H9 (cell line): ENCODE results near the gene PI3. TPM values are rescaled to one million over a fixed set of nuclear protein-coding genes. Genes with fewer than 3 reads are reported as not detected.
A peak's percentile ranks its signal among the peaks of the same experiment; 100 is the strongest.

Source experiments
- DNase-seq: peaks from one replicate; pipeline ENCODE4 v3.0.0-alpha.2; 2017
- H2AFZ ChIP-seq: one replicate; pipeline ENCODE4 v1.6.1; 2013; ENCODE audit warnings: mild to moderate bottlenecking, low read length, control low read depth, moderate library complexity
- H2AK5ac ChIP-seq: 2 replicates; pipeline ENCODE4 v1.6.1; 2013; ENCODE audit warnings: low read length, control low read depth, mixed read lengths; ENCODE audit not compliant: insufficient read length
- H2BK120ac ChIP-seq: one replicate; pipeline ENCODE4 v1.6.1; 2013; ENCODE audit warnings: low read depth, mild to moderate bottlenecking, low read length, control low read depth, inconsistent platforms; ENCODE audit not compliant: poor library complexity, severe bottlenecking
- H2BK12ac ChIP-seq: 2 replicates; pipeline ENCODE4 v1.6.1; 2013; ENCODE audit warnings: low read length, control low read depth, mixed read lengths, low read depth; ENCODE audit not compliant: insufficient read length
- H2BK15ac ChIP-seq: 2 replicates; pipeline ENCODE4 v1.6.1; 2013; ENCODE audit warnings: low read depth, low read length, control low read depth
- H2BK20ac ChIP-seq: one replicate; pipeline ENCODE4 v1.6.1; 2013; ENCODE audit warnings: low read depth, mild to moderate bottlenecking, low read length, control low read depth, inconsistent platforms; ENCODE audit not compliant: poor library complexity, severe bottlenecking
- H2BK5ac ChIP-seq: 2 replicates; pipeline ENCODE4 v1.6.1; 2013; ENCODE audit warnings: low read length, control low read depth, mixed read lengths; ENCODE audit not compliant: insufficient read length
- H3K14ac ChIP-seq: 2 replicates; pipeline ENCODE4 v1.6.1; 2013; ENCODE audit warnings: low read length, control low read depth; ENCODE audit not compliant: insufficient read depth
- H3K18ac ChIP-seq: 2 replicates; pipeline ENCODE4 v1.6.1; 2013; ENCODE audit warnings: low read depth, mild to moderate bottlenecking, mixed read lengths, low read length, control low read depth; ENCODE audit not compliant: insufficient read length
- H3K23ac ChIP-seq: 2 replicates; pipeline ENCODE4 v1.6.1; 2013; ENCODE audit warnings: low read length, control low read depth, mixed read lengths, low read depth; ENCODE audit not compliant: insufficient read length
- H3K23me2 ChIP-seq: 2 replicates; pipeline ENCODE4 v1.6.1; 2013; ENCODE audit warnings: low read depth, mild to moderate bottlenecking, mixed read lengths, low read length, control low read depth; ENCODE audit not compliant: insufficient read length, poor library complexity, severe bottlenecking
- H3K27ac ChIP-seq: 2 replicates; pipeline ENCODE4 v1.5.1; 2013; ENCODE audit warnings: low read length, control low read depth, mixed read lengths, low read depth; ENCODE audit not compliant: insufficient read length
- H3K27me3 ChIP-seq: 2 replicates; pipeline ENCODE4 v1.6.1; 2013; ENCODE audit warnings: low read length, control low read depth, inconsistent platforms; ENCODE audit not compliant: insufficient read depth
- H3K4ac ChIP-seq: 2 replicates; pipeline ENCODE4 v1.6.1; 2013; ENCODE audit warnings: low read depth, mild to moderate bottlenecking, control low read depth, inconsistent platforms, low read length, moderate library complexity
- H3K4me1 ChIP-seq: 2 replicates; pipeline ENCODE4 v1.6.1; 2013; ENCODE audit warnings: low read length, control low read depth, inconsistent platforms; ENCODE audit not compliant: insufficient read depth
- H3K4me2 ChIP-seq: 2 replicates; pipeline ENCODE4 v1.6.1; 2013; ENCODE audit warnings: low read length, control low read depth, mixed read lengths; ENCODE audit not compliant: insufficient read length, insufficient read depth
- H3K56ac ChIP-seq: 2 replicates; pipeline ENCODE4 v1.6.1; 2013; ENCODE audit warnings: low read depth, mild to moderate bottlenecking, mixed read lengths, low read length, control low read depth; ENCODE audit not compliant: insufficient read length
- H3K79me1 ChIP-seq: 2 replicates; pipeline ENCODE4 v1.6.1; 2013; ENCODE audit warnings: low read depth, mild to moderate bottlenecking, moderate library complexity, low read length, control low read depth, inconsistent platforms; ENCODE audit not compliant: insufficient read depth, poor library complexity, severe bottlenecking
- H3K79me2 ChIP-seq: 2 replicates; pipeline ENCODE4 v1.6.1; 2013; ENCODE audit warnings: low read length, control low read depth, inconsistent platforms; ENCODE audit not compliant: insufficient read depth
- H3K9ac ChIP-seq: 2 replicates; pipeline ENCODE4 v1.6.1; 2013; ENCODE audit warnings: low read length, control low read depth, mixed read lengths; ENCODE audit not compliant: insufficient read length; ENCODE audit errors: extremely low read depth
- H3K9me3 ChIP-seq: one replicate; pipeline ENCODE4 v1.6.1; 2013; ENCODE audit warnings: low read depth, low read length, inconsistent platforms; ENCODE audit not compliant: control insufficient read depth
- H3T11ph ChIP-seq: one replicate; pipeline ENCODE4 v1.6.1; 2013; ENCODE audit warnings: mild to moderate bottlenecking, low read length, control low read depth, inconsistent platforms
- H4K20me1 ChIP-seq: one replicate; pipeline ENCODE4 v1.6.1; 2013; ENCODE audit not compliant: control insufficient read depth, insufficient read length, insufficient read depth
- H4K5ac ChIP-seq: 2 replicates; pipeline ENCODE4 v1.6.1; 2013; ENCODE audit warnings: low read depth, mild to moderate bottlenecking, mixed read lengths, low read length, control low read depth; ENCODE audit not compliant: insufficient read length
- H4K8ac ChIP-seq: replicated peaks from 2 replicates; pipeline ENCODE4 v1.6.1; 2013; ENCODE audit warnings: low read length, control low read depth, mixed read lengths, low read depth; ENCODE audit not compliant: insufficient read length
- H4K91ac ChIP-seq: 2 replicates; pipeline ENCODE4 v1.6.1; 2013; ENCODE audit warnings: low read depth, mild to moderate bottlenecking, moderate library complexity, mixed read lengths, low read length, control low read depth; ENCODE audit not compliant: insufficient read length
- H3K27ac Mint-ChIP-seq, 3 experiments: 2 replicates in 2 of 3; 3 replicates in 1 of 3; pipeline ENCODE4 v1.8.0; 2020 to 2021; ENCODE audit warnings: mixed read lengths in 3 of 3, mild to moderate bottlenecking in 1 of 3, moderate library complexity in 1 of 3
- H3K27me3 Mint-ChIP-seq: 2 replicates; pipeline ENCODE4 v1.8.0; 2021; ENCODE audit warnings: low read depth, mild to moderate bottlenecking, moderate library complexity, mixed read lengths
- H3K36me3 Mint-ChIP-seq, 3 experiments: 2 replicates in 2 of 3; 3 replicates in 1 of 3; pipeline ENCODE4 v1.8.0; 2020 to 2021; ENCODE audit warnings: low read depth in 3 of 3, mixed read lengths in 3 of 3; ENCODE audit not compliant: insufficient read depth in 1 of 3
- H3K4me1 Mint-ChIP-seq, 2 experiments: 2 replicates each; pipeline ENCODE4 v1.8.0; 2020; ENCODE audit warnings: mixed read lengths in 2 of 2
- H3K4me3 Mint-ChIP-seq, 2 experiments: 2 replicates in 1 of 2; 3 replicates in 1 of 2; pipeline ENCODE4 v1.8.0; 2020 to 2021; ENCODE audit warnings: mild to moderate bottlenecking in 2 of 2, mixed read lengths in 2 of 2, moderate library complexity in 1 of 2
- H3K9me3 Mint-ChIP-seq, 2 experiments: 2 replicates in 1 of 2; 3 replicates in 1 of 2; pipeline ENCODE4 v1.8.0; 2020; ENCODE audit warnings: mild to moderate bottlenecking in 2 of 2, mixed read lengths in 2 of 2, moderate library complexity in 1 of 2
- CTCF ChIP-seq: fragments of 200-600 bp; sonication (generic); conservative IDR thresholded peaks from 3 replicates; pipeline ENCODE4 v1.8.0; 2021; ENCODE audit warnings: antibody characterized with exemption, mild to moderate bottlenecking
- WGBS: extraction: QIAGEN DNeasy Blood & Tissue Kit; methylation state at CpG from one replicate; pipeline ENCODE4 v1.1.7; 2013; ENCODE audit warnings: missing lambda C conversion rate, low lambda C conversion rate, mixed read lengths; ENCODE audit not compliant: insufficient read length; ENCODE audit errors: extremely low coverage; 5-methylcytosine and 5-hydroxymethylcytosine counted together
- total RNA-seq: library from RNA; stranded (reverse); gene quantifications from 2 replicates; pipeline ENCODE4 v1.2.1, GENCODE V29; 2021

Gene PI3
- total RNA-seq, 1 experiment from 2014 or later, result not detected

GRCh38 chr20:45218124-45218523 is 43.4 kb downstream of the PI3 start:
- Histone ChIP-seq H2BK15ac (no peak overlapping the region), H2AFZ (no peak overlapping the region), H3K4me1 (no peaks in the 10 kb centered on the region), H3K9me3 (no peaks in the 10 kb centered on the region), H3K56ac (no peak overlapping the region), H3K4me2 (no peak overlapping the region), H3K14ac (no peak overlapping the region), H2BK120ac (no peak overlapping the region), H2BK12ac (no peak overlapping the region), H2BK20ac (no peak overlapping the region), H3K27ac (no peak overlapping the region), H4K8ac (no peak overlapping the region), H3K79me1 (no peaks in the 10 kb centered on the region), H3K27me3 (no peaks in the 10 kb centered on the region), H4K91ac (no peak overlapping the region), H3T11ph (no peak overlapping the region), H3K9ac (no peak overlapping the region), H4K5ac (no peak overlapping the region), H3K79me2 (no peaks in the 10 kb centered on the region), H3K18ac (no peak overlapping the region), H2AK5ac (no peak overlapping the region), H3K23ac (no peak overlapping the region), H3K4ac (no peak overlapping the region), H4K20me1 (no peaks in the 10 kb centered on the region), H2BK5ac (no peak overlapping the region), H3K23me2 (no peaks in the 10 kb centered on the region)
- no peaks in the 10 kb centered on the region for H3K9me3 Mint-ChIP-seq
- H3K36me3 Mint-ChIP-seq, result no peaks in the 10 kb centered on the region
- no peak overlapping the region for H3K4me3 Mint-ChIP-seq
- no peak for TF ChIP-seq CTCF
- WGBS, result no CpG with 5 or more reads among the region's 4 CpGs
- H3K4me1 Mint-ChIP-seq, result no peaks in the 10 kb centered on the region
- H3K27me3 Mint-ChIP-seq, result peaks cover 34% of the 10 kb centered on the region
- DNase-seq, result no peak
- H3K27ac Mint-ChIP-seq, result peak overlapping the region in 1 of 3 experiments; percentile 31; a peak in 1 of 7 replicates
